ENCODE data around the gene CLDN15. TPM values are rescaled to one million over a fixed set of nuclear protein-coding genes. Genes with fewer than 3 reads are reported as not detected.

CLDN15 gene
- total RNA-seq, 2 experiments from 2014 or later = 17.6 to 18.8 TPM

GRCh38 chr7:101250324-101250723 lies 12.7 kb upstream of the CLDN15 start:
- POLR2A ChIA-PET = interaction anchor here (1.3 kb wide), 1 partner anchor 16 kb away, joined by 8 read pairs; no protein-coding TSS in a partner anchor
- CTCF ChIA-PET = interaction anchor here (1.4 kb wide), 2 partner anchors 32 to 65 kb away, joined by 3 read pairs; no protein-coding TSS in a partner anchor

- CTCF ChIA-PET = interaction anchor here (0.5 kb wide), 1 partner anchor 190 kb away, joined by 3 read pairs; no protein-coding TSS in a partner anchor
- POLR2A ChIA-PET = no interaction called here
These were observed 10.7 kb upstream of the CLDN15 start for GRCh38 chr7:101248276-101248675.

GRCh38 chr7:101245147-101245668 lies 7.6 kb upstream of the CLDN15 start:
- ChIA-PET CTCF (interaction anchor here (1.1 to 4.6 kb wide), 7 partner anchors 10 to 104 kb away, joined by 3 to 36 read pairs (median 7); partner anchors contain the start of genes PLOD3 and ZNHIT1), POLR2A (interaction anchor here (0.9 to 2.1 kb wide), 3 partner anchors 27 to 160 kb away, joined by 3 to 19 read pairs (median 4); partner anchors contain the start of genes PLOD3, TRIM56 and ZNHIT1)

GRCh38 chr7:101244375-101245146 lies 7.0 kb upstream of the CLDN15 start, which contains the start of gene FIS1:
Gene FIS1, minus strand, starts transcription at chr7:101245081. Its CDS starts 77 bp downstream, at chr7:101245004.
- CTCF ChIA-PET = interaction anchor here (0.5 to 4.6 kb wide), 13 partner anchors 8 to 104 kb away, joined by 3 to 36 read pairs (median 4); partner anchors contain the start of genes PLOD3 and ZNHIT1
- POLR2A ChIA-PET = interaction anchor here (0.7 to 2.1 kb wide), 4 partner anchors 27 to 355 kb away, joined by 3 to 19 read pairs (median 4); partner anchors contain the start of genes PLOD3, TRIM56, UFSP1 and ZNHIT1

- CTCF ChIA-PET = interaction anchor here (0.5 to 4.6 kb wide), 18 partner anchors 8 to 431 kb away, joined by 3 to 36 read pairs (median 3); partner anchors contain the start of genes PLOD3 and ZNHIT1
- POLR2A ChIA-PET = interaction anchor here (0.7 to 2.1 kb wide), 2 partner anchors 26 to 354 kb away, joined by 3 to 19 read pairs; partner anchors contain the start of genes PLOD3, UFSP1 and ZNHIT1
These were observed 6.2 kb upstream of the CLDN15 start for GRCh38 chr7:101243646-101244374.

- ChIA-PET POLR2A (interaction anchor here (0.6 kb wide), 2 partner anchors 10 to 32 kb away, joined by 3 to 9 read pairs; no protein-coding TSS in a partner anchor), CTCF (interaction anchor here (0.7 kb wide), 1 partner anchor 215 kb away, joined by 3 read pairs; no protein-coding TSS in a partner anchor)
These were observed 4.1 kb upstream of the CLDN15 start for GRCh38 chr7:101241443-101242349.

GRCh38 chr7:101241015-101241363 lies 3.4 kb upstream of the CLDN15 start:
- CTCF ChIA-PET = no interaction called here
- POLR2A ChIA-PET = interaction anchor here (0.6 kb wide), 2 partner anchors 11 to 31 kb away, joined by 3 to 9 read pairs; no protein-coding TSS in a partner anchor

- ChIA-PET CTCF (interaction anchor here (0.6 kb wide), 1 partner anchor 96 kb away, joined by 7 read pairs; no protein-coding TSS in a partner anchor), POLR2A (interaction anchor here (0.6 kb wide), 1 partner anchor 30 kb away, joined by 3 read pairs; no protein-coding TSS in a partner anchor)
These were observed 2.8 kb upstream of the CLDN15 start for GRCh38 chr7:101240226-101241014.

- ChIA-PET CTCF (no interaction called here), POLR2A (no interaction called here)
These were observed 2.3 kb upstream of the CLDN15 start for GRCh38 chr7:101239951-101240220.

- CTCF ChIA-PET = no interaction called here
- POLR2A ChIA-PET = interaction anchor here (0.6 kb wide), 1 partner anchor 14 kb away, joined by 3 read pairs; no protein-coding TSS in a partner anchor
These were observed 1.8 kb upstream of the CLDN15 start for GRCh38 chr7:101239191-101239950.

GRCh38 chr7:101238226-101239182 lies 902 bp upstream of the CLDN15 start:
- ChIA-PET CTCF (interaction anchor here (0.6 kb wide), 1 partner anchor 144 kb away, joined by 3 read pairs; no protein-coding TSS in a partner anchor), POLR2A (interaction anchor here (0.6 kb wide), 1 partner anchor 13 kb away, joined by 3 read pairs; no protein-coding TSS in a partner anchor)

GRCh38 chr7:101236292-101236835 lies 1.2 kb downstream of the CLDN15 start:
- ChIA-PET CTCF (interaction anchor here (1.3 to 1.9 kb wide), 2 partner anchors 8 to 46 kb away, joined by 5 to 10 read pairs; partner anchors contain the start of gene FIS1), POLR2A (no interaction called here)

GRCh38 chr7:101235522-101235921 lies 2.1 kb downstream of the CLDN15 start:
- POLR2A ChIA-PET = interaction anchor here (0.6 kb wide), 1 partner anchor 18 kb away, joined by 3 read pairs; the partner anchor contains the start of gene ZNHIT1
- CTCF ChIA-PET = interaction anchor here (1.4 to 1.9 kb wide), 2 partner anchors 9 to 48 kb away, joined by 10 read pairs; partner anchors contain the start of gene FIS1

- POLR2A ChIA-PET = interaction anchor here (0.6 kb wide), 1 partner anchor 17 kb away, joined by 3 read pairs; the partner anchor contains the start of gene ZNHIT1
- CTCF ChIA-PET = interaction anchor here (1.4 to 1.9 kb wide), 2 partner anchors 9 to 48 kb away, joined by 10 read pairs; partner anchors contain the start of gene FIS1
These were observed 2.6 kb downstream of the CLDN15 start for GRCh38 chr7:101235050-101235449.

GRCh38 chr7:101234636-101235035 lies 3.0 kb downstream of the CLDN15 start:
- CTCF ChIA-PET = interaction anchor here (1.4 to 1.9 kb wide), 2 partner anchors 10 to 48 kb away, joined by 10 read pairs; partner anchors contain the start of gene FIS1
- POLR2A ChIA-PET = no interaction called here
